RKO (cell line): ENCODE measurements around the gene DLG2.

Experiments
- DNase-seq: peaks from one replicate; pipeline ENCODE4 v3.0.0-alpha.2; 2016; ENCODE audit warnings: low spot score

Gene DLG2

GRCh38 chr11:84558085-84558905 is 1068.8 kb downstream of the DLG2 start:
- peak; percentile 69 for DNase-seq

- DNase-seq = no peak
Measured at GRCh38 chr11:84552791-84553190, 1074.4 kb downstream of the DLG2 start.

- no peak for DNase-seq
Measured at GRCh38 chr11:84549217-84549616, 1077.9 kb downstream of the DLG2 start.

GRCh38 chr11:84544566-84544965 is 1082.6 kb downstream of the DLG2 start:
- DNase-seq = no peak

GRCh38 chr11:84543367-84544159 is 1083.6 kb downstream of the DLG2 start:
- DNase-seq = no peak

- peak; percentile 4 for DNase-seq
Measured at GRCh38 chr11:84541731-84542340, 1085.3 kb downstream of the DLG2 start.

GRCh38 chr11:84536456-84536855 is 1090.7 kb downstream of the DLG2 start:
- DNase-seq = no peak

GRCh38 chr11:84532364-84532763 is 1094.8 kb downstream of the DLG2 start:
- DNase-seq = no peak

GRCh38 chr11:84526250-84526649 is 1100.9 kb downstream of the DLG2 start:
- no peak for DNase-seq

GRCh38 chr11:84524422-84525051 is 1102.6 kb downstream of the DLG2 start:
- DNase-seq = peak; percentile 46

- no peak for DNase-seq
Measured at GRCh38 chr11:84522331-84522730, 1104.8 kb downstream of the DLG2 start.

- no peak for DNase-seq
Measured at GRCh38 chr11:84518631-84519183, 1108.4 kb downstream of the DLG2 start.

- DNase-seq = no peak
Measured at GRCh38 chr11:84514436-84514835, 1112.7 kb downstream of the DLG2 start.

- no peak for DNase-seq
Measured at GRCh38 chr11:84503503-84503902, 1123.6 kb downstream of the DLG2 start.

- DNase-seq = no peak
Measured at GRCh38 chr11:84501750-84502149, 1125.4 kb downstream of the DLG2 start.

- DNase-seq = peak; percentile 19
Measured at GRCh38 chr11:84497981-84498411, 1129.1 kb downstream of the DLG2 start.

GRCh38 chr11:84497181-84497580 is 1130.0 kb downstream of the DLG2 start:
- no peak for DNase-seq

GRCh38 chr11:84496122-84496521 is 1131.0 kb downstream of the DLG2 start:
- DNase-seq = no peak

GRCh38 chr11:84480131-84480530 is 1147.0 kb downstream of the DLG2 start:
- DNase-seq = no peak

- DNase-seq = no peak
Measured at GRCh38 chr11:84476581-84476980, 1150.6 kb downstream of the DLG2 start.

- no peak for DNase-seq
Measured at GRCh38 chr11:84471501-84471900, 1155.6 kb downstream of the DLG2 start.

GRCh38 chr11:84468235-84468634 is 1158.9 kb downstream of the DLG2 start:
- DNase-seq = no peak
